ENCODE measurements around the gene DHX35.
"Not testable (repeated sequence)": the region's sequence is repeated elsewhere in the genome, so short reads cannot be mapped to it uniquely, and the experiment has no call there.

Gene DHX35

DNA sequence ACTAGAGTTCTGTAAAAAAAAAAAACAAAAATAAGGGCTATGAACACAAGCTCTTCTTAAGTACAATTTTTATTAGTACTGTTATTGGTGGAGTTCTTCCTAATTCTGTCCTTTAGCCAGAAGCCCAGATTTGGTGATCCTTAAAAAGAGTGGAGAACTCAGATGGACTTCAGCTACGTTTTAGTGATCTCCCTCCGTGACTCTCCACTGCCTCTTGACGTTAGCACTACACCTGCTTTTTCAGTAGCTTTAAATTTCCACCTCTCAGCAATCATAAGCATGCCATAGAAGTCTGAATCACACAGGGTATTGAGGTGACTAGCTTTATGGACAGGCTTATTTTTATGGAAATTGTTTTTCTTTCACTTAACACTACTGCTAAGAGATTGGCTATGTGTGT is 17.7 kb downstream of the DHX35 start:
- DNase-seq = no peak

DNA sequence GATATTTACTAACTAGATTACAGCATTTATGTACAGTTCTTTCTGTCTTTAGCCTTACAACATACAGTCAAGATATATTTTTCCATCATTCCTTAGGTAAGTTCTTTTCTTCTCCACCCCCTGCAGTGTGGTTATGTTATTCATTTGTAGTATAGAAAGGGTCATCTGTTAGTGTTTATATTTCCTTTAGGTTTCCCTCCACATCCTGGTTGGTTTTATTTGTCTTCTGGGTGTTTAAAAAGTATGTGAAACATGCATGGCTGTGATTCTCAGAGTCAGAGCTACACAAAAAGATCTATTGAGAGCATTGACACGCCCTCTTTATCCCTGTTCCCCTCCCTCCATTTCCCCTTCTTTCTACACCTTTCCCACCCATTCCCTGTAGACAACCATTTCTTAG is 20.1 kb downstream of the DHX35 start:
- DNase-seq = no peak

GRCh38 chr20:38985060-38985459 is 22.9 kb downstream of the DHX35 start:
- no peak for DNase-seq

DNA sequence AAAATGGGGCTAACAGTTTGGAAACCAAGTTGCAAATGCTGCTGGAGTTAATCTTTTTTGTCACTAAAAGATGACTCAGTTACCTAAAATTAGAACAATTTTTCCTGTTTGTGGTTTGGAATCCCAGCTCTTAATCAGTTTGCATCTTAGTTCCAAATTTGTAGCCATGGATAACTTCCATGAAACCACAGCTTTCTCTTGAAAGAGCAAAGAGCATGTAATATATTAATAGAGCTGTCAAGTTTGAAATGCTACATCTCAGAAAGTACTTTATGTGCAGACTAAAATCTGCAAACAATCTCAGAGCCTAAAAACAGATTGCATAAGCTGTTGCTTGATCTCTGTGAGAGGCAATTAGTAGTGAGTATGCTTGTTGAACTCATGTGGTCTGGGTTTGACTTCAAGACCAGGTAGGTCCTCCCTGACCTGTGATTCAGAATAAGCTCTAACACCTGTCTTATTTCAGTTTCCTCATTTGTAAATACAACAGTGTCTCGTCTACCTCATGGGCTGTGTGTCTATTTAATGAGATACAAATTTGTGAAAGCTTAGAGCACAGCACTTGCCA is 23.5 kb downstream of the DHX35 start:
- no peak for DNase-seq

GRCh38 chr20:38986663-38987062 is 24.5 kb downstream of the DHX35 start:
- no peak for DNase-seq

DNA sequence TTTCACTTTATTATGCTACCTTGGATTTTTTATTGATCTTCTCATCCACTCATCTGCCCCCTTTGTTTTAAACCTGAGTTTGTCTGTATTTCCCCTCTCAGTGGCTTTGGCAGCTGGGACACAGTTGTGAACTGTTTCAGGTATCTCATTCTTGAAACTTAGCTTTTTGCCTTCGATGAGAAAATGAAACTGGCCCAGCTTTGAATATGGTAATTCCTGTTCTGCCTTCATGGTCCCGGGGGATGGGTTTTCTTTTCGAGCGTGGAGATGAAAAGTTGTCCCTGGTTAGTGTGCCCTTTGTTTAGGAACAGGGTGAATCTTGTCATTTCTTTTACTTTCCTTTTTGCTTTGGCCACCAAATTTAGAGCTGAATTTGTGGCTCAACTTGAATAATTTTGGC is 25.6 kb downstream of the DHX35 start:
- DNase-seq = no peak

GRCh38 chr20:38990728-38991127 is 28.6 kb downstream of the DHX35 start:
- DNase-seq = no peak

GRCh38 chr20:38991814-38992704 is 29.9 kb downstream of the DHX35 start:
- no peak for DNase-seq

DNA sequence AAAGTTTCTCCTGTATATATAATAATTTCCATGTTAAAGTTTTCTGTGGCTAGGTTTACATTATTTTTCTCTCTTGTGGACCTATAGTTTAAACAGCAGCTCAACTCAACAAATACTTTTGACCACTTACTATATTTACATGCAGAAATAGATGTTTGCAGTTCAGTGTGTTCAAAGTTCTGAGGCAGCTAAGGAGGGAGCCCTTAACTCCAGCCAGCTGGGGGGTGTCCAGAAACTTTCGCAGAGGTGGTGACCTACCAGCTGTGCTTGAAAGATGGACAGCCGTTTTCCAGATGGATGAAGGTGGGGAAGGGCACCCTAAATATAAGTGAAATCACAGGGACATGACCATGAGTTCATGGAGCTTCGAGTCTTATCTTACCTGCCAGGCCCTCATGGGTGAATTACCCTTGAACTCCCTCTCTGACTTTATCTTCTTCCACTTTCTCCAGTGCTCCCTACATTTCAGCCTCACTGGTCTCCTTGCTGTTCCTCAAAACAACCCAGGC is 33.4 kb downstream of the DHX35 start:
- no peak for DNase-seq

GRCh38 chr20:38996866-38997265 is 34.7 kb downstream of the DHX35 start:
- DNase-seq = not testable (repeated sequence)

DNA sequence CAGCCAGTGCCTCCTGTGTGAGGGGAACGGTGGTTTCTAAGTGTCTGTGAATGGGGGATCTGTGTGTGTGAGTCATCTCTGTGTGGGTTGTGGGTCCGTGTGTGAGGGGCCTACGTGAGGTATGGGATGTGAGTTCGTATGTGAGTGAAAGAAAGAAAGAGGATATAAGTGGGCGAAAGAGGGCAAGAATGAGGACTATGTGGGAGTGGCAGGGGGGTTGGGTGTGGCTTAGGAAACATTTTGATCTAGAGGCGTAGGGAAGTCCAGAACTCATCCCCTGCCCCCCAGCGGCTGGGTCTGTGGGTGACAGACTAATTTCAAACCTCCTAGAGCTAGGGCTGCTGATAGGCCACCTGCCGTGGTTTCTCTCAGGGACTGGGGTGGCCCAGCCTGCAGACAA is 35.5 kb downstream of the DHX35 start:
- peak in 1 of 4 experiments; percentile 5 for DNase-seq

- DNase-seq = no peak
Observed at GRCh38 chr20:38999217-38999616, 37.1 kb downstream of the DHX35 start.

DNA sequence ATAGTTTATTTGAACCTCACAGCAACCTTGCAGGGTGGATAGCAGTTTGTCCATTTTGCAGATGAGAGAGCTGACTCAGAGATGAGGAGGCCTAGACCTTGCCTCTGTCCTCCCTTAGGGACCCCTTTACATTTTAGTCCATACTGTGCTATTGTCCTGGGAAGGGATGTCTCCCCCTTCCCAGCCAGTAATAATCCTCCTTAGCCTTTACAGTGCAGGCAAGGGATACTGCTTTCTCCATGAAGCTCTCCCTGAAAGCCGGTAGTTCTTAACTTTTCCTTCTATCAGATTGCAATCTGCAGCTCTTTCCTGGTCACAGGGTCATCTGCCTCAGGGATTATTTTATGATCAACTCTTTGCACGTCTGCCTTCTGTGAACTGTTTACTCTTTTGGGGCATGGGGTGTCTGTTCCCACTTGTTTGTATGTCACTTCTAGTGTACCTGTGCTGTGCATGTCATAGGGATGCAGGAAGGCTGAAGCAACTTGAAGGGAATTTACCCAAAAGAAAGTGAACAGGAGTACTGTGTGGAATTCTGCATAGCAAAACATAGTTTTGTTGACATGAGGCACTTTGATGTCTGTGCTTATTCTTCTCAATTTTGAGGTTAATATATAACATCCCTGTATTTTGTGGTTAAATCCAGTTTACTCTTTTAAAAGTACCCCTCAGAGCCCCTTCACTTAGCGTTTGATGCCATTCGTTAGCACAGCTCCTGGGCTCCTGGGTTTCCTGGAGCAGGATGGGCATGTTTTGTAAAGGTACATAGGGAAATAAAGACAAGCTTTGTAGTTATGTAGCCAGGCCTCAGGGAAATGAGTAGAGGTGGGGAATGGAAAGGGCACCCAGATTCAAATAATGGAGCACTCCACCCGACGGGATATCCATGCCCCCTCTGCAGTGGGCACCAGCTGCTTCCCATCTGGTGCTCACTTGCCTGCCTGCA is 38.1 kb downstream of the DHX35 start:
- no peak for DNase-seq

GRCh38 chr20:39004508-39004907 is 42.4 kb downstream of the DHX35 start:
- DNase-seq = no peak

GRCh38 chr20:39009348-39009747 is 47.2 kb downstream of the DHX35 start:
- DNase-seq = peak in 2 of 4 experiments; percentile 2 to 5

DNA sequence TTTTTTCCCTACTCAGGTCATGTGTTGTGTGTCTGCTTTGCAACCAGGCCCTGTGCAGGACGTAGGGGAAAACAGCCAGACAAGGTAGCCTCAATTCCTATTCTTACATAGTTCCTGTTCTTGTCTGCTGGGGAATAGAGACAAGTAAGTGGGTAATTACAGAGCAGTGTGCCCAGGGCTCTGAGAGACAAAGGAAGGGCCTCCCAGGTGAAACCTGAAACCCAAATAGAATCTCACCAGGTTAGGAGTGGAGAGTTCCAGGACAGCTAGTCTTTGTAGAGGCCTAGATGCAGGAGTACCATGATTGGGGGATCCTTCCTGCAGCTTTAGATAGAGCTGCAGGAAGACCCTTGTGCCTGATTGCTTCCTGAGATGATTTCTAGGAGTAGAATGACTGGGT is 48.4 kb downstream of the DHX35 start:
- no peak for DNase-seq

DNA sequence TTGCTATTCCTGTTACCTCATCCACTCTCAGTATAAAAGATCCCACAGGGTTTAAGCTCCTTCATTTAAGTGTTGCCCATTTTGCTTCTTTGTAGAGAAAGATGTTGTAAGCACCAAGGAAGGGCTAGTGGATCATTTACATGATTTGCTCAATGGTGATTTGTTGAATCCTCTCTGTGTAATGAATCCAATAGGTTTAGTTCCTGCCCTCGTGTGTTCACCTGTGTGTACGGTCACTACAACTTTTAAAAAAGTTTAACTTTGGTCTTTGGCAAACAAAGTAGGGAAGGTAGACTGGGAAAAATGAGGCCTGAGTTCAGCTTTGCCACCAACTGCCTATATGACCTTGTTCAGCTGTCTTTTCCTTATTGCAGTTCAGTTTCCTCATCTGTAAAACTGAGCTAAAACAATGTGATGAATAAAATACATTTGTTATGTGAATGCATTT is 51.5 kb downstream of the DHX35 start:
- no peak for DNase-seq

- DNase-seq = peak; percentile 15 to 51 (median 39)
Observed at GRCh38 chr20:39016041-39016440, 53.9 kb downstream of the DHX35 start.

GRCh38 chr20:39016506-39016905 is 54.4 kb downstream of the DHX35 start:
- no peak for DNase-seq

DNA sequence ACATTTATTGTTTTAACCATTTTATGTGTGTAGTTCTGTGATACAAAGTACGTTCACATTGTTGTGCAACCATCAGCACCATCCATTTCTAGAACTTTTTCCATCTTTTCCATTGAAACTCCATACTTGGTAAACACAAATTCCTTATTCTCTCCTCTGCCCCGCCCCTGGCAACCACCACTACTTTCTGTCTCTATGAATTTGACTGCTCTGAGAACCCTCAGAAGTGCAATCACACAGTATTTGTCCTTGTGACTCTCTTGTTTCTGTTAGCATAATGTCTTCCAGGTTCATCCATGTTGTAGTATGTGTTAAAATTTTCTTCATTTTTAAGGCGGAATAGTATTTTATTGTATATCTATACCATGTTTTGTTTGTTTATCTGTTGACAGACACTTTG is 56.9 kb downstream of the DHX35 start:
- DNase-seq = no peak

GRCh38 chr20:39019805-39020325 is 57.7 kb downstream of the DHX35 start:
- no peak for DNase-seq

GRCh38 chr20:39021748-39022147 is 59.6 kb downstream of the DHX35 start:
- DNase-seq = no peak

GRCh38 chr20:39025883-39026282 is 63.7 kb downstream of the DHX35 start:
- no peak for DNase-seq

Data from suppressor macrophage (primary cell).